Karpas-422 (cell line): Measurements from ENCODE around the gene MLPH. TPM values are rescaled to one million over a fixed set of nuclear protein-coding genes. Genes with fewer than 3 reads are reported as not detected.

Experiments
- DNase-seq: peaks from one replicate; pipeline ENCODE4 v3.0.0-alpha.2; 2015
- H2AFZ ChIP-seq: fragments of 200-600 bp; sonication (generic); 2 replicates; pipeline ENCODE4 v1.6.1; 2014; ENCODE audit warnings: antibody characterized with exemption, low read length, mixed read lengths
- H3K27ac ChIP-seq: fragments of 200-600 bp; sonication (generic); 2 replicates; pipeline ENCODE4 v1.5.1; 2014; ENCODE audit warnings: mild to moderate bottlenecking, low read length, moderate library complexity
- H3K27me3 ChIP-seq: fragments of 200-600 bp; sonication (generic); 2 replicates; pipeline ENCODE4 v1.6.1; 2014; ENCODE audit warnings: low read length, mixed read lengths
- H3K36me3 ChIP-seq: fragments of 200-600 bp; sonication (generic); 2 replicates; pipeline ENCODE4 v1.6.1; 2014; ENCODE audit warnings: low read length, mixed read lengths; ENCODE audit not compliant: insufficient read depth
- H3K4me1 ChIP-seq: fragments of 200-600 bp; sonication (generic); 2 replicates; pipeline ENCODE4 v1.6.1; 2014; ENCODE audit warnings: mild to moderate bottlenecking, low read length, mixed read lengths
- H3K4me2 ChIP-seq: fragments of 200-600 bp; sonication (generic); 2 replicates; pipeline ENCODE4 v1.6.1; 2014; ENCODE audit warnings: low read length, low read depth, mild to moderate bottlenecking; ENCODE audit not compliant: poor library complexity, severe bottlenecking
- H3K4me3 ChIP-seq: fragments of 200-600 bp; sonication (generic); 2 replicates; pipeline ENCODE4 v1.5.1; 2014; ENCODE audit warnings: mild to moderate bottlenecking, antibody characterized with exemption, low read length, mixed read lengths
- H3K79me2 ChIP-seq: fragments of 200-600 bp; sonication (generic); 2 replicates; pipeline ENCODE4 v1.6.1; 2014; ENCODE audit warnings: mild to moderate bottlenecking, low read length, mixed read lengths
- H3K9ac ChIP-seq: fragments of 200-600 bp; sonication (generic); 2 replicates; pipeline ENCODE4 v1.6.0; 2014; ENCODE audit warnings: low read length
- H3K9me2 ChIP-seq: fragments of 200-600 bp; sonication (generic), shearing (Covaris generic); replicated peaks from 2 replicates; pipeline ENCODE4 v1.6.0; 2014; ENCODE audit warnings: mild to moderate bottlenecking, low read length, moderate library complexity; ENCODE audit not compliant: insufficient read depth
- H3K9me3 ChIP-seq: fragments of 300-700, 200-600 bp; sonication (generic); 2 replicates; pipeline ENCODE4 v1.6.1; 2014; ENCODE audit warnings: low read length, mixed read lengths
- H4K20me1 ChIP-seq: fragments of 200-600 bp; sonication (generic); 2 replicates; pipeline ENCODE4 v1.6.1; 2014; ENCODE audit warnings: mild to moderate bottlenecking, antibody characterized with exemption, low read length, low read depth; ENCODE audit not compliant: insufficient read depth
- total RNA-seq: library from RNA; depleted of rRNA; stranded (reverse); fragments of >200 nt; shearing (Covaris generic); gene quantifications from 2 replicates; pipeline ENCODE4 v1.2.3, GENCODE V29; 2014; ENCODE audit warnings: low replicate concordance

Gene MLPH
- total RNA-seq, 1 experiment from 2014 or later: not detected

GRCh38 chr2:237546040-237546875, 59.2 kb downstream of the MLPH start:
- no peaks in the 10 kb centered on the region for H3K9me3 ChIP-seq
- H3K27me3 ChIP-seq: no peaks in the 10 kb centered on the region
- H3K27ac ChIP-seq: no peak overlapping the region
- no peaks in the 10 kb centered on the region for H3K36me3 ChIP-seq
- H3K9me2 ChIP-seq: no peaks in the 10 kb centered on the region
- H2AFZ ChIP-seq: no peak overlapping the region
- H3K9ac ChIP-seq: no peak overlapping the region
- H3K4me2 ChIP-seq: no peak overlapping the region
- no peaks in the 10 kb centered on the region for H3K4me1 ChIP-seq
- no peaks in the 10 kb centered on the region for H4K20me1 ChIP-seq
- H3K79me2 ChIP-seq: no peaks in the 10 kb centered on the region
- no peak overlapping the region for H3K4me3 ChIP-seq
- no peak for DNase-seq

- Histone ChIP-seq H2AFZ (no peak overlapping the region), H3K36me3 (no peaks in the 10 kb centered on the region), H3K9ac (no peak overlapping the region), H3K9me2 (no peaks in the 10 kb centered on the region), H3K4me3 (no peak overlapping the region), H3K4me1 (no peaks in the 10 kb centered on the region), H3K27ac (no peak overlapping the region), H3K27me3 (no peaks in the 10 kb centered on the region), H4K20me1 (no peaks in the 10 kb centered on the region), H3K79me2 (no peaks in the 10 kb centered on the region), H3K4me2 (no peak overlapping the region), H3K9me3 (no peaks in the 10 kb centered on the region)
- no peak for DNase-seq
Observed at GRCh38 chr2:237546876-237547395, 59.9 kb downstream of the MLPH start.

- no peak for DNase-seq
- Histone ChIP-seq H3K79me2 (no peaks in the 10 kb centered on the region), H3K4me2 (no peak overlapping the region), H3K4me1 (no peaks in the 10 kb centered on the region), H3K9me3 (no peaks in the 10 kb centered on the region), H3K36me3 (no peaks in the 10 kb centered on the region), H3K27me3 (0 out of 2 replicates have a peak, but pooled peaks cover 3% of the 10 kb centered on the region), H4K20me1 (no peaks in the 10 kb centered on the region), H3K27ac (no peak overlapping the region), H3K4me3 (no peak overlapping the region), H2AFZ (no peak overlapping the region), H3K9ac (no peak overlapping the region), H3K9me2 (no peaks in the 10 kb centered on the region)
Observed at GRCh38 chr2:237547841-237548416, 60.9 kb downstream of the MLPH start.

GRCh38 chr2:237549216-237549615, 62.2 kb downstream of the MLPH start:
- no peaks in the 10 kb centered on the region for H3K4me1 ChIP-seq
- H3K9me3 ChIP-seq: no peaks in the 10 kb centered on the region; the same call in 1 of the 2 replicates
- H2AFZ ChIP-seq: no peak overlapping the region
- no peaks in the 10 kb centered on the region for H3K9me2 ChIP-seq
- H3K79me2 ChIP-seq: no peaks in the 10 kb centered on the region
- no peaks in the 10 kb centered on the region for H3K36me3 ChIP-seq
- no peak overlapping the region for H3K9ac ChIP-seq
- 0 out of 2 replicates have a peak, but pooled peaks cover 3% of the 10 kb centered on the region for H3K27me3 ChIP-seq
- no peak for DNase-seq
- H3K27ac ChIP-seq: no peak overlapping the region
- no peak overlapping the region for H3K4me3 ChIP-seq
- H3K4me2 ChIP-seq: no peak overlapping the region
- no peaks in the 10 kb centered on the region for H4K20me1 ChIP-seq

GRCh38 chr2:237549643-237550415, 62.8 kb downstream of the MLPH start:
- no peaks in the 10 kb centered on the region; the same call in 1 of the 2 replicates for H3K9me3 ChIP-seq
- no peak for DNase-seq
- H3K4me3 ChIP-seq: no peak overlapping the region
- no peaks in the 10 kb centered on the region for H3K79me2 ChIP-seq
- no peaks in the 10 kb centered on the region for H3K9me2 ChIP-seq
- H3K9ac ChIP-seq: no peak overlapping the region
- H2AFZ ChIP-seq: no peak overlapping the region
- no peaks in the 10 kb centered on the region for H3K36me3 ChIP-seq
- H3K27ac ChIP-seq: no peak overlapping the region
- 0 out of 2 replicates have a peak, but pooled peaks cover 3% of the 10 kb centered on the region for H3K27me3 ChIP-seq
- no peaks in the 10 kb centered on the region for H3K4me1 ChIP-seq
- H4K20me1 ChIP-seq: no peaks in the 10 kb centered on the region
- no peak overlapping the region for H3K4me2 ChIP-seq

GRCh38 chr2:237551071-237551574, 64.1 kb downstream of the MLPH start:
- no peaks in the 10 kb centered on the region for H3K79me2 ChIP-seq
- H3K9me3 ChIP-seq: peaks cover 7% of the 10 kb centered on the region
- H3K36me3 ChIP-seq: no peaks in the 10 kb centered on the region
- H3K9ac ChIP-seq: no peak overlapping the region
- no peaks in the 10 kb centered on the region for H3K9me2 ChIP-seq
- no peak for DNase-seq
- no peaks in the 10 kb centered on the region for H3K4me1 ChIP-seq
- no peak overlapping the region for H3K27ac ChIP-seq
- no peak overlapping the region for H3K4me2 ChIP-seq
- no peak overlapping the region for H3K4me3 ChIP-seq
- H3K27me3 ChIP-seq: 0 out of 2 replicates have a peak, but pooled peaks cover 3% of the 10 kb centered on the region
- H2AFZ ChIP-seq: no peak overlapping the region
- no peaks in the 10 kb centered on the region for H4K20me1 ChIP-seq

- Histone ChIP-seq H3K79me2 (no peaks in the 10 kb centered on the region), H3K4me3 (no peak overlapping the region), H4K20me1 (no peaks in the 10 kb centered on the region), H3K9ac (no peak overlapping the region), H3K9me3 (peaks cover 9% of the 10 kb centered on the region), H3K27me3 (0 out of 2 replicates have a peak, but pooled peaks cover 3% of the 10 kb centered on the region), H3K36me3 (no peaks in the 10 kb centered on the region), H3K27ac (no peak overlapping the region), H3K4me2 (no peak overlapping the region), H2AFZ (no peak overlapping the region), H3K4me1 (no peaks in the 10 kb centered on the region), H3K9me2 (no peaks in the 10 kb centered on the region)
- DNase-seq: peak; percentile 54
Observed at GRCh38 chr2:237552908-237553307, 65.9 kb downstream of the MLPH start.
